Neural cell (in vitro differentiated cells): ENCODE data around the gene MLPH. TPM values are rescaled to one million over a fixed set of nuclear protein-coding genes. Genes with fewer than 3 reads are reported as not detected.

Source experiments
- H2AFZ ChIP-seq: fragments of 200-600, 300-800 bp; sonication (generic), shearing (Covaris generic); 2 replicates; pipeline ENCODE4 v1.6.0; 2014; ENCODE audit warnings: low read depth, mild to moderate bottlenecking, antibody characterized with exemption, low read length, moderate library complexity
- H3F3A ChIP-seq: fragments of 200-600 bp; shearing (Covaris generic); 2 replicates; pipeline ENCODE4 v1.6.1; 2016; ENCODE audit warnings: mild to moderate bottlenecking, moderate library complexity, mixed read lengths, antibody characterized with exemption, low read length; ENCODE audit not compliant: insufficient read depth, poor library complexity, severe bottlenecking
- H3K27ac ChIP-seq: fragments of 200-600, 300-800 bp; sonication (generic), shearing (Covaris generic); 2 replicates; pipeline ENCODE4 v1.5.1; 2014; ENCODE audit warnings: mild to moderate bottlenecking, low read length, moderate library complexity
- H3K27me3 ChIP-seq: fragments of 300-800, 200-600 bp; sonication (generic), shearing (Covaris generic); 2 replicates; pipeline ENCODE4 v1.6.0; 2014; ENCODE audit warnings: mild to moderate bottlenecking, low read depth, low read length, moderate library complexity; ENCODE audit not compliant: insufficient read depth
- H3K36me3 ChIP-seq: fragments of 300-800, 200-600 bp; sonication (generic), shearing (Covaris generic); 2 replicates; pipeline ENCODE4 v1.5.1; 2014; ENCODE audit warnings: mild to moderate bottlenecking, antibody characterized with exemption, low read length, moderate library complexity; ENCODE audit not compliant: insufficient read depth
- H3K4me2 ChIP-seq: fragments of 300-800, 200-600 bp; sonication (generic), shearing (Covaris generic); 2 replicates; pipeline ENCODE4 v1.6.0; 2014; ENCODE audit warnings: mild to moderate bottlenecking, low read length
- H3K4me3 ChIP-seq: fragments of 300-800, 200-600 bp; sonication (generic), shearing (Covaris generic); 2 replicates; pipeline ENCODE4 v1.5.1; 2014; ENCODE audit warnings: mild to moderate bottlenecking, low read length, moderate library complexity
- H3K79me2 ChIP-seq: fragments of 200-600 bp; shearing (Covaris generic); replicated peaks from 2 replicates; pipeline ENCODE4 v1.6.0; 2014; ENCODE audit warnings: mild to moderate bottlenecking, low read length, moderate library complexity; ENCODE audit not compliant: insufficient read depth
- H3K9ac ChIP-seq: fragments of 300-800, 200-600 bp; sonication (generic), shearing (Covaris generic); 2 replicates; pipeline ENCODE4 v1.6.1; 2016; ENCODE audit warnings: mild to moderate bottlenecking, low read length, mixed read lengths
- H3K9me2 ChIP-seq: fragments of 200-600 bp; shearing (Covaris generic); 2 replicates; pipeline ENCODE4 v1.6.1; 2016; ENCODE audit warnings: mild to moderate bottlenecking, low read length, mixed read lengths; ENCODE audit not compliant: insufficient read depth
- H3K9me3 ChIP-seq: fragments of 200-600, 300-800 bp; sonication (generic), shearing (Covaris generic); 2 replicates; pipeline ENCODE4 v1.6.1; 2016; ENCODE audit warnings: mild to moderate bottlenecking, mixed run types, low read length, moderate library complexity, mixed read lengths
- H4K20me1 ChIP-seq: fragments of 200-600 bp; shearing (Covaris generic); 2 replicates; pipeline ENCODE4 v1.6.1; 2016; ENCODE audit warnings: mild to moderate bottlenecking, mixed run types; ENCODE audit not compliant: insufficient read depth
- EP300 ChIP-seq: fragments of 450-650 bp; conservative IDR thresholded peaks from 2 replicates; pipeline ENCODE4 v1.6.1; 2014; ENCODE audit warnings: antibody characterized with exemption, mild to moderate bottlenecking, moderate library complexity; ENCODE audit not compliant: poor library complexity, severe bottlenecking
- EZH2 ChIP-seq: fragments of 200-600, 300-800 bp; shearing (Covaris generic), sonication (generic); IDR thresholded peaks from 2 replicates; pipeline ENCODE4 v1.6.1; 2014; ENCODE audit warnings: antibody characterized with exemption, low read length, borderline replicate concordance, mild to moderate bottlenecking; ENCODE audit not compliant: insufficient read depth, poor library complexity, severe bottlenecking
- MXI1 ChIP-seq: fragments of 450-650 bp; conservative IDR thresholded peaks from 2 replicates; pipeline ENCODE4 v1.6.1; 2014; ENCODE audit warnings: antibody characterized with exemption, mild to moderate bottlenecking; ENCODE audit not compliant: poor library complexity, severe bottlenecking
- POLR2AphosphoS5 ChIP-seq: IDR thresholded peaks from 2 replicates; pipeline ENCODE4 v1.6.1; 2012
- RAD21 ChIP-seq: fragments of 450-650 bp; conservative IDR thresholded peaks from 2 replicates; pipeline ENCODE4 v1.6.1; 2014; ENCODE audit warnings: antibody characterized with exemption, mild to moderate bottlenecking, moderate library complexity
- REST ChIP-seq: IDR thresholded peaks from 2 replicates; pipeline ENCODE4 v1.6.1; 2012; ENCODE audit warnings: borderline replicate concordance
- SMC3 ChIP-seq: fragments of 450-650 bp; conservative IDR thresholded peaks from 2 replicates; pipeline ENCODE4 v1.6.1; 2014; ENCODE audit warnings: antibody characterized with exemption, mild to moderate bottlenecking, moderate library complexity; ENCODE audit not compliant: poor library complexity
- TAF1 ChIP-seq: IDR thresholded peaks from 2 replicates; pipeline ENCODE4 v1.6.1; 2012; ENCODE audit warnings: low read depth
- polyA plus RNA-seq: library from polyadenylated mRNA; depleted of rRNA; stranded (reverse); fragments of >200 nt; gene quantifications from 2 replicates; pipeline ENCODE4 v1.2.3, GENCODE V29; 2014
- TF ChIP-seq, protein P1 (sequence below): fragments of 450-650 bp; IDR thresholded peaks from 2 replicates; pipeline ENCODE4 v1.5.1; 2014; ENCODE audit warnings: antibody characterized with exemption, mild to moderate bottlenecking, moderate library complexity; ENCODE audit not compliant: poor library complexity, severe bottlenecking

Gene MLPH
- polyA plus RNA-seq, 1 donor from 2014 or later: not detected

- TF ChIP-seq TAF1 (no peak), SMC3 (no peak), EZH2 (no peak), MXI1 (no peak), POLR2AphosphoS5 (no peak), EP300 (no peak), RAD21 (no peak), REST (no peak)
- TF ChIP-seq, protein P1, sequence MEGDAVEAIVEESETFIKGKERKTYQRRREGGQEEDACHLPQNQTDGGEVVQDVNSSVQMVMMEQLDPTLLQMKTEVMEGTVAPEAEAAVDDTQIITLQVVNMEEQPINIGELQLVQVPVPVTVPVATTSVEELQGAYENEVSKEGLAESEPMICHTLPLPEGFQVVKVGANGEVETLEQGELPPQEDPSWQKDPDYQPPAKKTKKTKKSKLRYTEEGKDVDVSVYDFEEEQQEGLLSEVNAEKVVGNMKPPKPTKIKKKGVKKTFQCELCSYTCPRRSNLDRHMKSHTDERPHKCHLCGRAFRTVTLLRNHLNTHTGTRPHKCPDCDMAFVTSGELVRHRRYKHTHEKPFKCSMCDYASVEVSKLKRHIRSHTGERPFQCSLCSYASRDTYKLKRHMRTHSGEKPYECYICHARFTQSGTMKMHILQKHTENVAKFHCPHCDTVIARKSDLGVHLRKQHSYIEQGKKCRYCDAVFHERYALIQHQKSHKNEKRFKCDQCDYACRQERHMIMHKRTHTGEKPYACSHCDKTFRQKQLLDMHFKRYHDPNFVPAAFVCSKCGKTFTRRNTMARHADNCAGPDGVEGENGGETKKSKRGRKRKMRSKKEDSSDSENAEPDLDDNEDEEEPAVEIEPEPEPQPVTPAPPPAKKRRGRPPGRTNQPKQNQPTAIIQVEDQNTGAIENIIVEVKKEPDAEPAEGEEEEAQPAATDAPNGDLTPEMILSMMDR: no peak
- H4K20me1 ChIP-seq: no peaks in the 10 kb centered on the region
- H3K9me2 ChIP-seq: no peaks in the 10 kb centered on the region
- H3K79me2 ChIP-seq: no peaks in the 10 kb centered on the region
- H3K9ac ChIP-seq: no peak overlapping the region
- H3K27ac ChIP-seq: no peak overlapping the region
- no peaks in the 10 kb centered on the region for H3F3A ChIP-seq
- no peak overlapping the region for H3K4me3 ChIP-seq
- H3K36me3 ChIP-seq: no peaks in the 10 kb centered on the region
- no peaks in the 10 kb centered on the region for H3K27me3 ChIP-seq
- H3K4me2 ChIP-seq: no peak overlapping the region
- no peak overlapping the region for H2AFZ ChIP-seq
- H3K9me3 ChIP-seq: no peaks in the 10 kb centered on the region
These were observed 22.1 kb downstream of the MLPH start for GRCh38 chr2:237509151-237509550.

DNA sequence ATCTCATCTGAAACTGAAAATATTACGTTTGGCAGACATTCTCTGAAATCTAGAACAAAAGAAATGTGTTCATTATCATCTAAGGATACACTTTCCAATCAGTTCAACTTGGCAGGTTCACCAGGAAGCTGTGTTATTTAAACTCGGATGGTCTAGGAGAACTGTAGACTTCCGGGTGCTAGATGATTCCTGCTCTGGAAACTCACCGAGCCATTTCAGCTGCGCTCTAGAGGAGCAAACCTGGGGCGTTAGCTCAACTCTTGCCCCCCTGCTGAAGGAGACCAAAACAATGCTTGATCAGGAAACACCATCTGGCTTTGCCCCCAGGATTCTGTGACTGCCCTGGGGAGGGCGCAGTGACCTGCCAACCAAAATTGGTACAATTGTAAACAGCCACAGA is 22.9 kb downstream of the MLPH start:
- no peak overlapping the region for H3K9ac ChIP-seq
- H3F3A ChIP-seq: no peaks in the 10 kb centered on the region
- H3K79me2 ChIP-seq: no peaks in the 10 kb centered on the region
- no peaks in the 10 kb centered on the region for H3K9me3 ChIP-seq
- no peak for TF ChIP-seq EZH2
- TF ChIP-seq, protein P1: no peak
- TF ChIP-seq RAD21: no peak
- no peak for TF ChIP-seq MXI1
- TF ChIP-seq SMC3: no peak
- TF ChIP-seq REST: no peak
- no peak for TF ChIP-seq EP300
- no peak for TF ChIP-seq TAF1
- TF ChIP-seq POLR2AphosphoS5: no peak
- no peak overlapping the region for H3K27ac ChIP-seq
- H2AFZ ChIP-seq: no peak overlapping the region
- no peak overlapping the region for H3K4me2 ChIP-seq
- H3K27me3 ChIP-seq: no peaks in the 10 kb centered on the region
- H3K36me3 ChIP-seq: no peaks in the 10 kb centered on the region
- H3K9me2 ChIP-seq: no peaks in the 10 kb centered on the region
- no peak overlapping the region for H3K4me3 ChIP-seq
- no peaks in the 10 kb centered on the region for H4K20me1 ChIP-seq
